ENCODE results near the gene SUPT4H1. TPM values are rescaled to one million over a fixed set of nuclear protein-coding genes. Genes with fewer than 3 reads are reported as not detected.

Gene SUPT4H1
- total RNA-seq, 1 donor from 2014 or later, result 62.6 TPM

Small RNA genes within 50 kb of the gene (small RNA-seq; reads per million reads assigned to genes)
- gene MIR4736, result not detected

Other genes with a start within 250 kb of the SUPT4H1 start
- gene OR4D1, start 203.8 kb downstream of the SUPT4H1 start, total RNA-seq, result not detected
- gene OR4D2, start 185.2 kb downstream of the SUPT4H1 start, total RNA-seq, result not detected
- 0.52 TPM for gene EPX, start 159.5 kb downstream of the SUPT4H1 start, total RNA-seq
- gene MKS1, start 132.9 kb downstream of the SUPT4H1 start, total RNA-seq, result 10.4 TPM
- gene LPO, start 113.6 kb downstream of the SUPT4H1 start, total RNA-seq, result not detected
- gene MPO, start 71.3 kb downstream of the SUPT4H1 start, total RNA-seq, result 14.1 TPM
- gene TSPOAP1, start 23.4 kb downstream of the SUPT4H1 start, total RNA-seq, result 1.0 TPM
- gene RNF43, start 65.3 kb upstream of the SUPT4H1 start, total RNA-seq, result not detected
- under 0.01 TPM for gene HSF5, start 136.2 kb upstream of the SUPT4H1 start, total RNA-seq
- gene MTMR4, start 162.4 kb upstream of the SUPT4H1 start, total RNA-seq, result 23.0 TPM